Natural killer cell (primary cell): ENCODE data around the gene SLC22A23. TPM values are rescaled to one million over a fixed set of nuclear protein-coding genes. Genes with fewer than 3 reads are reported as not detected.

ENCODE experiments used
- ATAC-seq, 3 donors: fragments of 150-1000 bp in 2 of 3; fragments of 200-7000 bp in 1 of 3; cut with Tn5 transposase; 1 replicate in 1 of 3; 2 replicates in 2 of 3; pipeline ENCODE4 v1.10.0; 2021; ENCODE audit warnings: mild to moderate bottlenecking in 2 of 3, moderate library complexity in 2 of 3
- DNase-seq, 2 donors: peaks; one replicate each; pipeline versions ENCODE4 v3.0.0 to v3.0.0-alpha.2; 2013 to 2021; ENCODE audit warnings: mixed read lengths in 1 of 2
- H3K27ac ChIP-seq: one replicate; pipeline ENCODE4 v1.5.1; 2013; ENCODE audit warnings: mild to moderate bottlenecking, low read length
- H3K27me3 ChIP-seq: one replicate; pipeline ENCODE4 v1.6.1; 2013; ENCODE audit warnings: low read length; ENCODE audit not compliant: control insufficient read depth, insufficient read depth
- H3K36me3 ChIP-seq: one replicate; pipeline ENCODE4 v1.6.1; 2013; ENCODE audit warnings: low read length; ENCODE audit not compliant: control insufficient read depth, insufficient read depth
- H3K4me1 ChIP-seq: one replicate; pipeline ENCODE4 v1.6.1; 2013; ENCODE audit warnings: low read length; ENCODE audit not compliant: control insufficient read depth, insufficient read depth
- H3K4me3 ChIP-seq: one replicate; pipeline ENCODE4 v1.5.1; 2013; ENCODE audit warnings: low read length
- H3K9me3 ChIP-seq: one replicate; pipeline ENCODE4 v1.6.1; 2013; ENCODE audit warnings: low read length; ENCODE audit not compliant: control insufficient read depth, insufficient read depth
- H3K27ac Mint-ChIP-seq, 2 donors: one replicate each; pipeline ENCODE4 v1.8.0; 2022; ENCODE audit warnings: mild to moderate bottlenecking in 2 of 2, mixed read lengths in 2 of 2, moderate library complexity in 1 of 2
- H3K27me3 Mint-ChIP-seq, 2 donors: one replicate each; pipeline ENCODE4 v1.8.0; 2022; ENCODE audit warnings: low read depth in 2 of 2, mixed read lengths in 2 of 2
- H3K36me3 Mint-ChIP-seq: one replicate; pipeline ENCODE4 v1.8.0; 2022; ENCODE audit warnings: mixed read lengths
- H3K4me1 Mint-ChIP-seq, 2 donors: one replicate each; pipeline ENCODE4 v1.8.0; 2022; ENCODE audit warnings: mixed read lengths in 2 of 2
- H3K4me3 Mint-ChIP-seq: one replicate; pipeline ENCODE4 v1.8.0; 2022; ENCODE audit warnings: mild to moderate bottlenecking, moderate library complexity, mixed read lengths
- H3K9me3 Mint-ChIP-seq, 2 donors: one replicate each; pipeline ENCODE4 v1.8.0; 2022; ENCODE audit warnings: mixed read lengths in 2 of 2
- CTCF ChIP-seq: fragments of 200-600 bp; IDR thresholded peaks from one replicate; pipeline ENCODE4 v1.8.0; 2022; ENCODE audit warnings: antibody characterized with exemption
- WGBS: methylation state at CpG from one replicate; pipeline ENCODE4 v1.1.7; 2013; ENCODE audit warnings: missing lambda C conversion rate; ENCODE audit not compliant: insufficient coverage; 5-methylcytosine and 5-hydroxymethylcytosine counted together
- intact Hi-C: fragments of 100-400 bp; cut with micrococcal nuclease; formaldehyde crosslinking; loops from one replicate; pipeline ENCODE4 v1.14.2; 2022
- total RNA-seq, 4 donors: library from RNA; stranded (reverse); fragments of 120-200 nt in 1 of 4; gene quantifications; one replicate each; pipeline versions ENCODE4 v1.2.3 to v1.2.4, GENCODE V29; 2013 to 2022

The SLC22A23 gene
- total RNA-seq, 3 donors from 2014 or later (not counting 1 experiment from before 2014, with no cell fraction given), result 0.24 to 0.79 (median 0.38) TPM

GRCh38 chr6:3263096-3263495 lies 193.8 kb downstream of the SLC22A23 start:
- peaks cover 16% of the 10 kb centered on the region for H3K36me3 ChIP-seq
- Mint-ChIP-seq H3K9me3 (no peaks in the 10 kb centered on the region), H3K4me1 (peaks cover 31 to 53% of the 10 kb centered on the region in 2 donors), H3K27me3 (no peaks in the 10 kb centered on the region), H3K27ac (no peak overlapping the region), H3K4me3 (no peak overlapping the region), H3K36me3 (no peaks in the 10 kb centered on the region)
- H3K27me3 ChIP-seq, result no peaks in the 10 kb centered on the region
- intact Hi-C loops, result no loop called here
- peaks cover 30% of the 10 kb centered on the region for H3K4me1 ChIP-seq
- no peak overlapping the region for H3K27ac ChIP-seq
- 83% methylated on average over 6 of the region's 6 CpGs for WGBS
- no peak for ATAC-seq
- H3K4me3 ChIP-seq, result no peak overlapping the region
- no peak for DNase-seq
- TF ChIP-seq CTCF, result no peak
- no peaks in the 10 kb centered on the region for H3K9me3 ChIP-seq

- Mint-ChIP-seq H3K27me3 (peaks cover 1% of the 10 kb centered on the region in 2 donors), H3K27ac (no peak overlapping the region), H3K4me3 (no peak overlapping the region), H3K4me1 (peaks cover 31 to 50% of the 10 kb centered on the region in 2 donors), H3K9me3 (no peaks in the 10 kb centered on the region), H3K36me3 (no peaks in the 10 kb centered on the region)
- WGBS, result 76% methylated on average over 8 of the region's 8 CpGs
- Histone ChIP-seq H3K9me3 (no peaks in the 10 kb centered on the region), H3K36me3 (peaks cover 16% of the 10 kb centered on the region), H3K4me3 (no peak overlapping the region), H3K27me3 (no peaks in the 10 kb centered on the region), H3K27ac (no peak overlapping the region), H3K4me1 (peaks cover 31% of the 10 kb centered on the region)
- no peak for TF ChIP-seq CTCF
- DNase-seq (no peak), ATAC-seq (no peak)
- intact Hi-C loops, result no loop called here
Observed at GRCh38 chr6:3261921-3262320, 194.9 kb downstream of the SLC22A23 start.

GRCh38 chr6:3261518-3261820 lies 195.4 kb downstream of the SLC22A23 start:
- no peaks in the 10 kb centered on the region for H3K9me3 Mint-ChIP-seq
- no peaks in the 10 kb centered on the region for H3K36me3 Mint-ChIP-seq
- H3K4me1 ChIP-seq, result peaks cover 31% of the 10 kb centered on the region
- H3K27ac Mint-ChIP-seq, result peak overlapping the region in 1 of 2 donors; percentile 46
- no peak for TF ChIP-seq CTCF
- 65% methylated on average over 6 of the region's 6 CpGs for WGBS
- no peak overlapping the region for H3K4me3 ChIP-seq
- intact Hi-C loops, result no loop called here
- peaks cover 31 to 49% of the 10 kb centered on the region in 2 donors for H3K4me1 Mint-ChIP-seq
- H3K27me3 Mint-ChIP-seq, result peaks cover 6% of the 10 kb centered on the region in 2 donors
- H3K9me3 ChIP-seq, result no peaks in the 10 kb centered on the region
- peaks cover 16% of the 10 kb centered on the region for H3K36me3 ChIP-seq
- H3K27me3 ChIP-seq, result no peaks in the 10 kb centered on the region
- H3K4me3 Mint-ChIP-seq, result peak overlapping the region; percentile 68
- DNase-seq, result no peak
- ATAC-seq, result no peak
- H3K27ac ChIP-seq, result no peak overlapping the region

- TF ChIP-seq CTCF, result no peak
- ATAC-seq (no peak), DNase-seq (no peak)
- peaks cover 31 to 45% of the 10 kb centered on the region in 2 donors for H3K4me1 Mint-ChIP-seq
- intact Hi-C loops, result no loop called here
- H3K9me3 Mint-ChIP-seq, result no peaks in the 10 kb centered on the region
- H3K36me3 Mint-ChIP-seq, result no peaks in the 10 kb centered on the region
- 89% methylated on average over 17 of the region's 17 CpGs for WGBS
- Histone ChIP-seq H3K27ac (no peak overlapping the region), H3K27me3 (no peaks in the 10 kb centered on the region), H3K36me3 (peaks cover 16% of the 10 kb centered on the region), H3K4me3 (no peak overlapping the region), H3K9me3 (no peaks in the 10 kb centered on the region), H3K4me1 (peaks cover 31% of the 10 kb centered on the region)
- H3K27ac Mint-ChIP-seq, result peak overlapping the region in 1 of 2 donors; percentile 46
- peaks cover 6 to 10% of the 10 kb centered on the region in 2 donors for H3K27me3 Mint-ChIP-seq
- H3K4me3 Mint-ChIP-seq, result peak overlapping the region; percentile 68
Observed at GRCh38 chr6:3260772-3261517, 195.9 kb downstream of the SLC22A23 start.
